BJ (cell line): ENCODE measurements around the gene KNSTRN. TPM values are rescaled to one million over a fixed set of nuclear protein-coding genes. Genes with fewer than 3 reads are reported as not detected.

Experiments used
- CTCF ChIA-PET: fragments of 350-600 bp; formaldehyde crosslinking; extraction: SDS; loops from one replicate; lab custom pipeline; 2021; ENCODE audit warnings: antibody characterized with exemption, inconsistent platforms; lab: Yijun Ruan, JAX
- POLR2A ChIA-PET: fragments of 300-600 bp; sonication (Branson Sonifier 250); formaldehyde crosslinking; extraction: SDS; loops from one replicate; lab custom pipeline; 2021; ENCODE audit warnings: antibody characterized with exemption; lab: Charles Lee
- DNase-seq: peaks from one replicate; pipeline ENCODE4 v3.0.0-alpha.2; 2011; ENCODE audit warnings: low read depth
- H3K27me3 ChIP-seq: 2 replicates; pipeline ENCODE4 v1.6.0; 2011; ENCODE audit warnings: low read length; ENCODE audit not compliant: control insufficient read depth, insufficient read depth
- H3K36me3 ChIP-seq: 2 replicates; pipeline ENCODE4 v1.5.1; 2011; ENCODE audit warnings: low read length; ENCODE audit not compliant: control insufficient read depth, insufficient read depth
- H3K4me3 ChIP-seq: 2 replicates; pipeline ENCODE4 v1.5.1; 2011; ENCODE audit warnings: low read depth, mild to moderate bottlenecking, control low read depth, low read length
- CTCF ChIP-seq: IDR thresholded peaks from 2 replicates; pipeline ENCODE4 v1.5.1; 2011; ENCODE audit warnings: low read depth, mild to moderate bottlenecking, control low read depth, inconsistent platforms, low read length, moderate library complexity; ENCODE audit not compliant: insufficient read depth
- polyA plus RNA-seq: library from polyadenylated mRNA; depleted of rRNA; stranded (reverse); fragments of >200 nt; gene quantifications from 2 replicates; pipeline ENCODE4 v1.2.3, GENCODE V29; 2011

KNSTRN gene
- polyA plus RNA-seq, 1 experiment = 26.4 TPM

- no peak for TF ChIP-seq CTCF
- DNase-seq = no peak
These were observed 13.6 kb upstream of the KNSTRN start for GRCh38 chr15:40368719-40369473.

GRCh38 chr15:40369474-40369869 lies 13.0 kb upstream of the KNSTRN start:
- Histone ChIP-seq H3K36me3 (no peaks in the 10 kb centered on the region), H3K27me3 (no peaks in the 10 kb centered on the region), H3K4me3 (no peak overlapping the region)
- no peak for TF ChIP-seq CTCF
- ChIA-PET CTCF (interaction anchor here (0.9 to 6.3 kb wide), 10 partner anchors 11 to 90 kb away, joined by 3 to 57 read pairs (median 4); partner anchors contain the start of genes CCDC9B, DISP2 and KNSTRN), POLR2A (no interaction called here)
- no peak for DNase-seq

More at GRCh38 chr15:40368719-40369473, 13.6 kb upstream of the KNSTRN start:
- Histone ChIP-seq H3K4me3 (no peak overlapping the region), H3K27me3 (no peaks in the 10 kb centered on the region), H3K36me3 (no peaks in the 10 kb centered on the region)
- ChIA-PET POLR2A (interaction anchor here (0.6 to 0.8 kb wide), 2 partner anchors 13 to 100 kb away, joined by 3 to 4 read pairs; partner anchors contain the start of gene KNSTRN), CTCF (interaction anchor here (0.7 to 6.3 kb wide), 24 partner anchors 8 to 136 kb away, joined by 3 to 57 read pairs (median 3); partner anchors contain the start of genes BAHD1, CCDC9B, DISP2 and KNSTRN)

- Histone ChIP-seq H3K36me3 (no peaks in the 10 kb centered on the region), H3K27me3 (no peaks in the 10 kb centered on the region), H3K4me3 (no peak overlapping the region)
- no peak for TF ChIP-seq CTCF
- ChIA-PET CTCF (interaction anchor here (0.9 to 6.3 kb wide), 5 partner anchors 11 to 91 kb away, joined by 3 to 57 read pairs (median 33); partner anchors contain the start of genes CCDC9B and KNSTRN), POLR2A (no interaction called here)
- no peak for DNase-seq
These were observed 12.6 kb upstream of the KNSTRN start for GRCh38 chr15:40369971-40370370.

- no peaks in the 10 kb centered on the region for H3K36me3 ChIP-seq
- no peaks in the 10 kb centered on the region for H3K27me3 ChIP-seq
- no peak overlapping the region for H3K4me3 ChIP-seq
- no peak for DNase-seq
- no peak for TF ChIP-seq CTCF
- CTCF ChIA-PET = interaction anchor here (2.1 kb wide), 2 partner anchors 29 to 49 kb away, joined by 8 to 10 read pairs; no protein-coding TSS in a partner anchor
- POLR2A ChIA-PET = no interaction called here
These were observed 9.5 kb upstream of the KNSTRN start for GRCh38 chr15:40372981-40373380.

GRCh38 chr15:40377606-40378005 lies 4.9 kb upstream of the KNSTRN start:
- TF ChIP-seq CTCF = no peak
- no peak for DNase-seq
- ChIA-PET CTCF (interaction anchor here (0.7 to 1.0 kb wide), 2 partner anchors 20 to 33 kb away, joined by 3 to 4 read pairs; no protein-coding TSS in a partner anchor), POLR2A (no interaction called here)
- Histone ChIP-seq H3K4me3 (no peak overlapping the region), H3K27me3 (no peaks in the 10 kb centered on the region), H3K36me3 (no peaks in the 10 kb centered on the region)
